ENCODE measurements around the gene ATP6V0B.

DNA sequence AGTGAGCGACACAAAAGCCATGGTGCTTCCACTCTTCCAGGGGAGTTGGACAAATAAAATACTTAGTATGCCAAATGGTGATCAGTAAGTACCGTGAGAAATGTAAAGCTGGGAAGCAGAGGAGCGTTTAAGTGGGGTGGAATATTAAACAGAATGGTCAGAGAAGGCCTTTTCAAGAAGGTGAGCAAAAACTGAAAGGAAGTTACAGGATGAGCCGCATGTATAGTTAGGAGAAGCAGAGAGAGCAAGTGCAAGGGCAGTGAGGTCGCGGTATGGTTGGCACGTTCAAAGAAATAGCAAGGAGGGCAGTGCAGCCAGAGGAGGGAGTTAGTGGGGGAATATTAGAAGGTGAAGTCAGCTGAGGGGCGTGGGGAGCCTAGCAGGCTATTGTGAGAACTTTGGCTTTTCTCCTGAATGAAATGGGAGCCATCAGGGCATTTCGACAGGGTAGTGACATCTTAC is 748 bp upstream of the ATP6V0B start:
- no peak for TF ChIP-seq RAD21 (conservative IDR thresholded peaks at IDR 0.05 in 1 of 2, IDR thresholded peaks at IDR 0.05 in 1 of 2)
- TF ChIP-seq, protein P1, sequence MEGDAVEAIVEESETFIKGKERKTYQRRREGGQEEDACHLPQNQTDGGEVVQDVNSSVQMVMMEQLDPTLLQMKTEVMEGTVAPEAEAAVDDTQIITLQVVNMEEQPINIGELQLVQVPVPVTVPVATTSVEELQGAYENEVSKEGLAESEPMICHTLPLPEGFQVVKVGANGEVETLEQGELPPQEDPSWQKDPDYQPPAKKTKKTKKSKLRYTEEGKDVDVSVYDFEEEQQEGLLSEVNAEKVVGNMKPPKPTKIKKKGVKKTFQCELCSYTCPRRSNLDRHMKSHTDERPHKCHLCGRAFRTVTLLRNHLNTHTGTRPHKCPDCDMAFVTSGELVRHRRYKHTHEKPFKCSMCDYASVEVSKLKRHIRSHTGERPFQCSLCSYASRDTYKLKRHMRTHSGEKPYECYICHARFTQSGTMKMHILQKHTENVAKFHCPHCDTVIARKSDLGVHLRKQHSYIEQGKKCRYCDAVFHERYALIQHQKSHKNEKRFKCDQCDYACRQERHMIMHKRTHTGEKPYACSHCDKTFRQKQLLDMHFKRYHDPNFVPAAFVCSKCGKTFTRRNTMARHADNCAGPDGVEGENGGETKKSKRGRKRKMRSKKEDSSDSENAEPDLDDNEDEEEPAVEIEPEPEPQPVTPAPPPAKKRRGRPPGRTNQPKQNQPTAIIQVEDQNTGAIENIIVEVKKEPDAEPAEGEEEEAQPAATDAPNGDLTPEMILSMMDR (IDR thresholded peaks at IDR 0.05): no peak
- TF ChIP-seq POLR2A (IDR thresholded peaks at IDR 0.05; ENCODE audit: low read length): no peak
- no peak for TF ChIP-seq ZFP36 (IDR thresholded peaks at IDR 0.05; ENCODE audit: borderline replicate concordance, partially characterized antibody)
- no peak for TF ChIP-seq CHD2 (IDR thresholded peaks at IDR 0.05; ENCODE audit: low read length, partially characterized antibody)
- no peak for TF ChIP-seq HOXA7 (CRISPR knock-in tag; IDR thresholded peaks at IDR 0.05)
- TF ChIP-seq GATA3 (IDR thresholded peaks at IDR 0.05; ENCODE audit: borderline replicate concordance): no peak
- TF ChIP-seq RFX5 (IDR thresholded peaks at IDR 0.05): no peak
- TF ChIP-seq, protein P2, sequence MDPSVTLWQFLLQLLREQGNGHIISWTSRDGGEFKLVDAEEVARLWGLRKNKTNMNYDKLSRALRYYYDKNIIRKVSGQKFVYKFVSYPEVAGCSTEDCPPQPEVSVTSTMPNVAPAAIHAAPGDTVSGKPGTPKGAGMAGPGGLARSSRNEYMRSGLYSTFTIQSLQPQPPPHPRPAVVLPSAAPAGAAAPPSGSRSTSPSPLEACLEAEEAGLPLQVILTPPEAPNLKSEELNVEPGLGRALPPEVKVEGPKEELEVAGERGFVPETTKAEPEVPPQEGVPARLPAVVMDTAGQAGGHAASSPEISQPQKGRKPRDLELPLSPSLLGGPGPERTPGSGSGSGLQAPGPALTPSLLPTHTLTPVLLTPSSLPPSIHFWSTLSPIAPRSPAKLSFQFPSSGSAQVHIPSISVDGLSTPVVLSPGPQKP (IDR thresholded peaks at IDR 0.05; ENCODE audit: low read depth, low read length): no peak

All from A549 (cell line).